Measurements from ENCODE around the gene HSPA8. TPM values are rescaled to one million over a fixed set of nuclear protein-coding genes. Genes with fewer than 3 reads are reported as not detected.
"Not testable (repeated sequence)": the region's sequence is repeated elsewhere in the genome, so short reads cannot be mapped to it uniquely, and the experiment has no call there.

Gene HSPA8
- total RNA-seq: 1,000 to 10,000 TPM; 2,059 to 2,469 TPM

GRCh38 chr11:123061403-123062157 is at the start of gene HSPA8:
Gene HSPA8, minus strand, starts transcription at chr11:123062136. Its CDS starts 812 bp downstream, at chr11:123061324.
- Mint-ChIP-seq H3K9me3 (no peaks in the 10 kb centered on the region), H3K27ac (peak within 1 kb of the TSS; percentile 100), H3K36me3 (peaks cover 61 to 71% of the 10 kb centered on the region in 2 donors)
- DNase-seq (ENCODE audit: low spot score in 2 of 2): peak; percentile 66 to 78
- peak; percentile 13 to 15 for ATAC-seq

- Mint-ChIP-seq H3K36me3 (no peaks in the 10 kb centered on the region), H3K27ac (no peak overlapping the region), H3K9me3 (peaks cover 0 to 3% of the 10 kb centered on the region in 2 donors)
- DNase-seq (ENCODE audit: low spot score in 2 of 2): no peak
- peak in 1 of 2 donors; percentile 71 for ATAC-seq
These were observed 49.5 kb upstream of the HSPA8 start for GRCh38 chr11:123111465-123111864.

- DNase-seq (ENCODE audit: low spot score in 2 of 2) (no peak), ATAC-seq (no peak)
- peak overlapping the region in 1 of 2 donors; percentile 9 for H3K27ac Mint-ChIP-seq
- no peaks in the 10 kb centered on the region for H3K9me3 Mint-ChIP-seq
- H3K36me3 Mint-ChIP-seq: no peaks in the 10 kb centered on the region
These were observed 48.5 kb upstream of the HSPA8 start for GRCh38 chr11:123110397-123110796.

- no peaks in the 10 kb centered on the region for H3K9me3 Mint-ChIP-seq
- no peaks in the 10 kb centered on the region for H3K36me3 Mint-ChIP-seq
- ATAC-seq: no peak
- DNase-seq (ENCODE audit: low spot score in 2 of 2): no peak
- H3K27ac Mint-ChIP-seq: no peak overlapping the region
These were observed 46.1 kb upstream of the HSPA8 start for GRCh38 chr11:123107945-123108495.

- Mint-ChIP-seq H3K27ac (no peak overlapping the region), H3K36me3 (no peaks in the 10 kb centered on the region), H3K9me3 (no peaks in the 10 kb centered on the region)
- ATAC-seq: no peak
- no peak for DNase-seq (ENCODE audit: low spot score in 2 of 2)
These were observed 42.8 kb upstream of the HSPA8 start for GRCh38 chr11:123104697-123105096.

- no peaks in the 10 kb centered on the region for H3K36me3 Mint-ChIP-seq
- ATAC-seq (peak; percentile 62 to 75), DNase-seq (ENCODE audit: low spot score in 2 of 2) (peak in 1 of 2 donors; percentile 18)
- peak overlapping the region in 1 of 2 donors; percentile 30 for H3K27ac Mint-ChIP-seq
- H3K9me3 Mint-ChIP-seq: no peaks in the 10 kb centered on the region
These were observed 41.5 kb upstream of the HSPA8 start for GRCh38 chr11:123103326-123103980.

GRCh38 chr11:123100379-123101085 is 38.6 kb upstream of the HSPA8 start:
- Mint-ChIP-seq H3K9me3 (no peaks in the 10 kb centered on the region), H3K36me3 (no peaks in the 10 kb centered on the region), H3K27ac (peak overlapping the region; percentile 80 to 88)
- DNase-seq (ENCODE audit: low spot score in 2 of 2) (no peak), ATAC-seq (peak; percentile 3 to 34)

- Mint-ChIP-seq H3K27ac (no peak overlapping the region), H3K9me3 (no peaks in the 10 kb centered on the region), H3K36me3 (no peaks in the 10 kb centered on the region)
- no peak for DNase-seq (ENCODE audit: low spot score in 2 of 2)
- ATAC-seq: no peak
These were observed 37.1 kb upstream of the HSPA8 start for GRCh38 chr11:123098990-123099389.

- DNase-seq (ENCODE audit: low spot score in 2 of 2) (no peak), ATAC-seq (no peak)
- no peak overlapping the region for H3K27ac Mint-ChIP-seq
- H3K36me3 Mint-ChIP-seq: no peaks in the 10 kb centered on the region
- H3K9me3 Mint-ChIP-seq: no peaks in the 10 kb centered on the region
These were observed 31.8 kb upstream of the HSPA8 start for GRCh38 chr11:123093739-123094138.

GRCh38 chr11:123091506-123091905 is 29.6 kb upstream of the HSPA8 start:
- no peaks in the 10 kb centered on the region for H3K36me3 Mint-ChIP-seq
- DNase-seq (ENCODE audit: low spot score in 2 of 2) (no peak), ATAC-seq (no peak)
- H3K27ac Mint-ChIP-seq: no peak overlapping the region
- no peaks in the 10 kb centered on the region for H3K9me3 Mint-ChIP-seq

- H3K9me3 Mint-ChIP-seq; DNase-seq (ENCODE audit: low spot score in 2 of 2); ATAC-seq; H3K36me3 Mint-ChIP-seq; H3K27ac Mint-ChIP-seq: not testable (repeated sequence)
These were observed 28.2 kb upstream of the HSPA8 start for GRCh38 chr11:123090168-123090567.

- not testable (repeated sequence) for H3K9me3 Mint-ChIP-seq; DNase-seq (ENCODE audit: low spot score in 2 of 2); ATAC-seq; H3K27ac Mint-ChIP-seq; H3K36me3 Mint-ChIP-seq
These were observed 27.0 kb upstream of the HSPA8 start for GRCh38 chr11:123088896-123089295.

- not testable (repeated sequence) for DNase-seq (ENCODE audit: low spot score in 2 of 2); H3K9me3 Mint-ChIP-seq; H3K36me3 Mint-ChIP-seq
- H3K27ac Mint-ChIP-seq: peak overlapping the region; percentile 88 to 91
- ATAC-seq: peak; percentile 68 to 88
These were observed 25.7 kb upstream of the HSPA8 start for GRCh38 chr11:123087657-123088056.

- no peaks in the 10 kb centered on the region for H3K9me3 Mint-ChIP-seq
- peaks cover 0 to 9% of the 10 kb centered on the region in 2 donors for H3K36me3 Mint-ChIP-seq
- no peak for DNase-seq (ENCODE audit: low spot score in 2 of 2)
- H3K27ac Mint-ChIP-seq: peak overlapping the region; percentile 52 to 88
- no peak for ATAC-seq
These were observed 24.4 kb upstream of the HSPA8 start for GRCh38 chr11:123086305-123086704.

GRCh38 chr11:123085497-123085896 is 23.6 kb upstream of the HSPA8 start:
- DNase-seq (ENCODE audit: low spot score in 2 of 2) (no peak), ATAC-seq (no peak)
- Mint-ChIP-seq H3K9me3 (no peaks in the 10 kb centered on the region), H3K27ac (peak overlapping the region in 1 of 2 donors; percentile 88), H3K36me3 (peaks cover 0 to 9% of the 10 kb centered on the region in 2 donors)

GRCh38 chr11:123084454-123084853 is 22.5 kb upstream of the HSPA8 start:
- peak overlapping the region in 1 of 2 donors; percentile 85 for H3K27ac Mint-ChIP-seq
- no peaks in the 10 kb centered on the region for H3K9me3 Mint-ChIP-seq
- DNase-seq (ENCODE audit: low spot score in 2 of 2) (no peak), ATAC-seq (no peak)
- peaks cover 0 to 9% of the 10 kb centered on the region in 2 donors for H3K36me3 Mint-ChIP-seq

GRCh38 chr11:123083623-123084029 is 21.7 kb upstream of the HSPA8 start:
- peak; percentile 66 to 74 for ATAC-seq
- no peaks in the 10 kb centered on the region for H3K9me3 Mint-ChIP-seq
- peaks cover 0 to 9% of the 10 kb centered on the region in 2 donors for H3K36me3 Mint-ChIP-seq
- H3K27ac Mint-ChIP-seq: peak overlapping the region; percentile 24 to 85
- DNase-seq (ENCODE audit: low spot score in 2 of 2): peak; percentile 71 to 74
